K562 (cell line): ENCODE results near the gene PNKD.

Source experiments
- POLR2A ChIP-seq: fragments of 450-650 bp; conservative IDR thresholded peaks from 2 replicates; pipeline ENCODE4 v1.6.1; 2016
- TF ChIP-seq, protein P1 (sequence below): fragments of 450-650 bp; IDR thresholded peaks from 2 replicates; pipeline ENCODE4 v1.7.1; 2018; ENCODE audit warnings: mild to moderate bottlenecking, low read depth; ENCODE audit not compliant: partially characterized antibody
- TF ChIP-seq, protein P2 (sequence below), 3 experiments: IDR thresholded peaks in 2 of 3; conservative IDR thresholded peaks in 1 of 3; 2 replicates each; pipeline ENCODE4 v1.5.1; 2011 to 2012; ENCODE audit warnings: low read length in 3 of 3, mild to moderate bottlenecking in 3 of 3, control low read depth in 2 of 3, improper control_type of control experiment in 1 of 3, inconsistent platforms in 1 of 3, low read depth in 1 of 3, mixed read lengths in 1 of 3, moderate library complexity in 1 of 3; ENCODE audit not compliant: insufficient read depth in 2 of 3

DNA sequence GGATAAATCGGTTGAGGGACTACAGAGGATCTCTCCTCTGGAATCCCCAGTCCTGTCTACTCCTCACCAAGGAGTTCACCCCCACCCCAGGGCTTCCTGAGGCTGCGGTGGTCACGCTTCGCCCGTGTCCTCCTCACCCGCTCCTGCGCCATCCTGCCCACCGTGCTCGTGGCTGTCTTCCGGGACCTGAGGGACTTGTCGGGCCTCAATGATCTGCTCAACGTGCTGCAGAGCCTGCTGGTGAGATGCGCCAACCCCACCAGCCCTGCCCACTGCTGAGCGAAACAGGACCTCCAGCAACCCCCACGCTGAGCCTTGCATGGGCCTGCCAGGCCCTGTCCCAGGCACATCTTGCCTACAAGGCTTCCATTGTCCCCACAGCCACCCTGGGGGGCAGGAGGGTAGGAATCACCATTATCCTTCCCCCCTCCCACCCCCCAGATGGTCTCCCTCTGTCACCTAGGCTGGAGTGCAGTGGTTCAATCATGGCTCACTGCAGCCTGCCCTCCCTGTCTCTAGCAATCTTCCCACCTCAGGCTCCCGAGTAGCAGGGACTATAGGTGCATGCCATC is 122.7 kb downstream of the PNKD start:
- no peak for TF ChIP-seq POLR2A
- TF ChIP-seq, protein P1, sequence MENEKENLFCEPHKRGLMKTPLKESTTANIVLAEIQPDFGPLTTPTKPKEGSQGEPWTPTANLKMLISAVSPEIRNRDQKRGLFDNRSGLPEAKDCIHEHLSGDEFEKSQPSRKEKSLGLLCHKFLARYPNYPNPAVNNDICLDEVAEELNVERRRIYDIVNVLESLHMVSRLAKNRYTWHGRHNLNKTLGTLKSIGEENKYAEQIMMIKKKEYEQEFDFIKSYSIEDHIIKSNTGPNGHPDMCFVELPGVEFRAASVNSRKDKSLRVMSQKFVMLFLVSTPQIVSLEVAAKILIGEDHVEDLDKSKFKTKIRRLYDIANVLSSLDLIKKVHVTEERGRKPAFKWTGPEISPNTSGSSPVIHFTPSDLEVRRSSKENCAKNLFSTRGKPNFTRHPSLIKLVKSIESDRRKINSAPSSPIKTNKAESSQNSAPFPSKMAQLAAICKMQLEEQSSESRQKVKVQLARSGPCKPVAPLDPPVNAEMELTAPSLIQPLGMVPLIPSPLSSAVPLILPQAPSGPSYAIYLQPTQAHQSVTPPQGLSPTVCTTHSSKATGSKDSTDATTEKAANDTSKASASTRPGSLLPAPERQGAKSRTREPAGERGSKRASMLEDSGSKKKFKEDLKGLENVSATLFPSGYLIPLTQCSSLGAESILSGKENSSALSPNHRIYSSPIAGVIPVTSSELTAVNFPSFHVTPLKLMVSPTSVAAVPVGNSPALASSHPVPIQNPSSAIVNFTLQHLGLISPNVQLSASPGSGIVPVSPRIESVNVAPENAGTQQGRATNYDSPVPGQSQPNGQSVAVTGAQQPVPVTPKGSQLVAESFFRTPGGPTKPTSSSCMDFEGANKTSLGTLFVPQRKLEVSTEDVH, result no peak
- TF ChIP-seq, protein P2, sequence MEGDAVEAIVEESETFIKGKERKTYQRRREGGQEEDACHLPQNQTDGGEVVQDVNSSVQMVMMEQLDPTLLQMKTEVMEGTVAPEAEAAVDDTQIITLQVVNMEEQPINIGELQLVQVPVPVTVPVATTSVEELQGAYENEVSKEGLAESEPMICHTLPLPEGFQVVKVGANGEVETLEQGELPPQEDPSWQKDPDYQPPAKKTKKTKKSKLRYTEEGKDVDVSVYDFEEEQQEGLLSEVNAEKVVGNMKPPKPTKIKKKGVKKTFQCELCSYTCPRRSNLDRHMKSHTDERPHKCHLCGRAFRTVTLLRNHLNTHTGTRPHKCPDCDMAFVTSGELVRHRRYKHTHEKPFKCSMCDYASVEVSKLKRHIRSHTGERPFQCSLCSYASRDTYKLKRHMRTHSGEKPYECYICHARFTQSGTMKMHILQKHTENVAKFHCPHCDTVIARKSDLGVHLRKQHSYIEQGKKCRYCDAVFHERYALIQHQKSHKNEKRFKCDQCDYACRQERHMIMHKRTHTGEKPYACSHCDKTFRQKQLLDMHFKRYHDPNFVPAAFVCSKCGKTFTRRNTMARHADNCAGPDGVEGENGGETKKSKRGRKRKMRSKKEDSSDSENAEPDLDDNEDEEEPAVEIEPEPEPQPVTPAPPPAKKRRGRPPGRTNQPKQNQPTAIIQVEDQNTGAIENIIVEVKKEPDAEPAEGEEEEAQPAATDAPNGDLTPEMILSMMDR (IDR thresholded peaks at IDR 0.05 in 2 of 3, conservative IDR thresholded peaks at IDR 0.05 in 1 of 3; ENCODE audit: insufficient read depth in 2 of 3, low read depth in 1 of 3, low read length in 3 of 3), result no peak
